ENCODE results near the gene PIGN.

Gene PIGN

DNA sequence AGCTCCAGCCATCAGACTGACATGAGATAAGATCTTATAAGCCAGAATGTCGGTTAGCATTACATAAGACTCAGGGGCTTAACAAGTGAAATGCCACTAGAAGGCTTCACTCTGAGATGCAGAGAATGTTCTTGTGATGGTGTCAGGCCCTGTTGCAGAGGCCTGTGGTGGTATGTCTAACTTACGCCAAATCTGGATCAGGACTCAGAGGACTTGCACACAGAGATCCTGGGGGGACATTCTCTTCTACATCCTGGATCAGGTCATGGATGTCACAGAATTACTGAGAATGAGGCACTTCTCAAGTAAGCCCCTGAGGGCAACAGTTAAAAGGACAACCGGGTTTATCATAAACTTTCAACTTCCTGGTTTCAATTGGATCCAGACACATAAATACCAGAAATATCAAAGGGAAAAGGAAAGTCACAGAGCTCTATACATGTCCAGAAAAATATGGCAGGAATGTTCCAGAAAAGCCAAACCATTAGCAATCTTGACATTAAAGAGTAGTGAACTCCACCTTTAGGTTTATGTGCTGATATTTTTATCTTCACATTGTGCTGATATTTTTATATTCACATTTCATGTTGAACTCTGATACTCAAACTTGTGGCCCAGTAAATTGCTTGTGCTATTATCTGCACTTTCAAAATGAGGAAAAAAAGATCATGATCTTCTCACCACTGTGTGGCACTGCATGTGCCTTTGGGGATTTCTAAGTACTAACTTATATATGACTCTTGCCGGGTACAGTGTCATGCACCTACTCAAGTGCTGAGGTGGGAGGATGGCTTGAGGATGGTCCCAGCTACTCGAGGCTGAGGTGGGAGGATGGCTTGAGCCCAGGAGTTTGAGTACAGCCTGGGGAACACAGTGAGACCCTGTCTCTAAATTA lies 156.5 kb downstream of the PIGN start:
- no peak for DNase-seq (ENCODE audit: low spot score)
- in situ Hi-C loops (cut with MboI; ENCODE audit: low pct_unique_long_range_greater_than_20kb, low sequenced_read_pairs, unreplicated experiment): no loop called here
- TF ChIP-seq, protein P1, sequence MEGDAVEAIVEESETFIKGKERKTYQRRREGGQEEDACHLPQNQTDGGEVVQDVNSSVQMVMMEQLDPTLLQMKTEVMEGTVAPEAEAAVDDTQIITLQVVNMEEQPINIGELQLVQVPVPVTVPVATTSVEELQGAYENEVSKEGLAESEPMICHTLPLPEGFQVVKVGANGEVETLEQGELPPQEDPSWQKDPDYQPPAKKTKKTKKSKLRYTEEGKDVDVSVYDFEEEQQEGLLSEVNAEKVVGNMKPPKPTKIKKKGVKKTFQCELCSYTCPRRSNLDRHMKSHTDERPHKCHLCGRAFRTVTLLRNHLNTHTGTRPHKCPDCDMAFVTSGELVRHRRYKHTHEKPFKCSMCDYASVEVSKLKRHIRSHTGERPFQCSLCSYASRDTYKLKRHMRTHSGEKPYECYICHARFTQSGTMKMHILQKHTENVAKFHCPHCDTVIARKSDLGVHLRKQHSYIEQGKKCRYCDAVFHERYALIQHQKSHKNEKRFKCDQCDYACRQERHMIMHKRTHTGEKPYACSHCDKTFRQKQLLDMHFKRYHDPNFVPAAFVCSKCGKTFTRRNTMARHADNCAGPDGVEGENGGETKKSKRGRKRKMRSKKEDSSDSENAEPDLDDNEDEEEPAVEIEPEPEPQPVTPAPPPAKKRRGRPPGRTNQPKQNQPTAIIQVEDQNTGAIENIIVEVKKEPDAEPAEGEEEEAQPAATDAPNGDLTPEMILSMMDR (IDR thresholded peaks at IDR 0.05; ENCODE audit: extremely low read depth, insufficient read depth, missing control alignments): no peak

DNA sequence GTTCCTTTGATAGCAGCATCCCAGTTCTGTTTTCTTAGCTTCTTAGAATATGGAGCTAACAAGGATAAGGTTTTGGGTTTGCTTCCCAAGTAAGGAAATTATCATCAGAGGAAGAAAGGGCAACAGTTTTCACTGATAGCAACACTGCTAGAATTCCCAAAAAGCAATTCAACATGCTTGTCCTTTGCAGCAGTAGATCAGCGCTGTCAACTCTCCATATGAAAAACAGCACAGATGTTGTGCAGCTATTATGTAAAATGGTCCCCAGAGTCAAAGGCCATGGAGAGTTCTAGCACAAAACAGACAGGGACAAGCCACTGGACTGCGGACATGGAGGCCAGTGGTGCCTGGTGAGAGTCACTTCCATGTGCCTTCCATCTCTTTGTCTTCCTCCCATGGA lies 158.1 kb downstream of the PIGN start:
- DNase-seq (ENCODE audit: low spot score): no peak
- TF ChIP-seq, protein P1 (IDR thresholded peaks at IDR 0.05; ENCODE audit: extremely low read depth, insufficient read depth, missing control alignments): no peak
- in situ Hi-C loops (cut with MboI; ENCODE audit: low pct_unique_long_range_greater_than_20kb, low sequenced_read_pairs, unreplicated experiment): no loop called here

- DNase-seq (ENCODE audit: low spot score): no peak
- in situ Hi-C loops (cut with MboI; ENCODE audit: low pct_unique_long_range_greater_than_20kb, low sequenced_read_pairs, unreplicated experiment): no loop called here
- TF ChIP-seq, protein P1 (IDR thresholded peaks at IDR 0.05; ENCODE audit: extremely low read depth, insufficient read depth, missing control alignments): no peak
Observed at GRCh38 chr18:62027914-62028520, 158.8 kb downstream of the PIGN start.

DNA sequence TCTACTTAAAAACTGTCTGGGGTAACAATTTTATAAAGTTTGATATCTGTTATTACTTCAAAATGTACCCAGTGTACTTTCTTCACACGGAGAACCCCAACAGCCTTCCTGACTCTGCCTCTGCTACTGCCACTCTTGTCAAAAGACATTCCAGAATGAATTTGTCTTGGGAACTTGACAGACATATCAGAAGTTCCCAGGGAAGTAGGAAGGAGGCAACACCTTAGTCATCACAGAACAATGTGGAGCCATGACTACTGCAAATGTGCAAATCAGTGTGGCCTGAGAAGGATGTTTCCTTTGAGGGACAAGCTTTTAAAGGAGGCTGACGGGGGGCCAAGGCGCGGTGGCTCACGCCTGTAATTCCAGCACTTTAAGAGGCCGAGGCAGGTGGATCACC lies 160.3 kb downstream of the PIGN start:
- no peak for DNase-seq (ENCODE audit: low spot score)
- TF ChIP-seq, protein P1 (IDR thresholded peaks at IDR 0.05; ENCODE audit: extremely low read depth, insufficient read depth, missing control alignments): no peak
- in situ Hi-C loops (cut with MboI; ENCODE audit: low pct_unique_long_range_greater_than_20kb, low sequenced_read_pairs, unreplicated experiment): no loop called here

DNA sequence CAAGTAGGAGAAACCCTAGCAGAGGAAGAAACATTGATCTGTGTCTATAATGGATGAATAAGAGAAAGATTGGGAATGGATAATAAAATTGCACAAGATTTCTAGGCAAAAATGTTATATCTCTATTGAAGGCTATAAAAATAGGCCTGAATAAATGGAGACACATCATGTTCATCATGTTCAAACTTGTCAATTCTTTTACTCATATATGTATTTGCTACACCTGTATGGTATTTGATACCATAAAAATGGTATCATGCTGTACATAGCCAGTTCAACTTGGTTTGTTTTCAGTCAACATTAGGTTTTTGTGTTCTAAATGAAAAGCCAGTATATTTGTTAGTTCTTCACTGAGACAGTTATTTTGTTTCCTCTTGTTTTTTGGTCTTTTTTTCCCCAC lies 161.9 kb downstream of the PIGN start:
- TF ChIP-seq, protein P1 (IDR thresholded peaks at IDR 0.05; ENCODE audit: extremely low read depth, insufficient read depth, missing control alignments): no peak
- in situ Hi-C loops (cut with MboI; ENCODE audit: low pct_unique_long_range_greater_than_20kb, low sequenced_read_pairs, unreplicated experiment): no loop called here

DNA sequence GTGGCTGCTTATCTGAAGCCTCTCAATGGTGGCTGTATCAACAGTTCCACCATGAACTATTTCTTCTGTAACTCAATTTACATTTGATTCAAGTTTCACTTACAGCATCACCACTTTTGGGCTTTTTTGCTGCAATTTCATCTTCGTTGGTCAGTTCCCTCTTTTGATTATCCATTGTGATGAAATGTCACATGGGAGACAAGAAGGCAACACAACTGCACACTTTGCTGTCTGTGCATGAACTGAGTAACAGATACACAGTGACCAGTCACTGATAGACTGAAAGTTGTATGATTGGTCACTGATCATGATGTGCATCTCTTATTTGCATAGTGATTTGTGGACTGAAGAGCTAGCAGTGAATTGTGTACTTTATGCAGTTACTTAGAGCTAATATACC lies 163.3 kb downstream of the PIGN start:
- no peak for DNase-seq (ENCODE audit: low spot score)
- TF ChIP-seq, protein P1 (IDR thresholded peaks at IDR 0.05; ENCODE audit: extremely low read depth, insufficient read depth, missing control alignments): no peak
- in situ Hi-C loops (cut with MboI; ENCODE audit: low pct_unique_long_range_greater_than_20kb, low sequenced_read_pairs, unreplicated experiment): no loop called here

More for the DNA sequence above, 161.9 kb downstream of the PIGN start:
- no peak for DNase-seq (ENCODE audit: low spot score)

Data from GM13977 (cell line).